Pulmonary artery endothelial cell (primary cell): ENCODE measurements around the gene NAGK. TPM values are rescaled to one million over a fixed set of nuclear protein-coding genes. Genes with fewer than 3 reads are reported as not detected.
"Not testable (repeated sequence)": the region's sequence is repeated elsewhere in the genome, so short reads cannot be mapped to it uniquely, and the experiment has no call there.

ENCODE experiments used
- DNase-seq: peaks from one replicate; pipeline ENCODE4 v3.0.0-alpha.2; 2011; ENCODE audit warnings: low read depth, low spot score
- total RNA-seq: library from RNA; depleted of rRNA; stranded (reverse); fragments of >200 nt; gene quantifications from 2 replicates; pipeline ENCODE4 v1.2.3, GENCODE V29; 2014

NAGK gene
- total RNA-seq, 1 donor from 2014 or later, result 46.0 TPM

- DNase-seq, result not testable (repeated sequence)
These were observed 38.0 kb downstream of the NAGK start for GRCh38 chr2:71106463-71106862.

DNA sequence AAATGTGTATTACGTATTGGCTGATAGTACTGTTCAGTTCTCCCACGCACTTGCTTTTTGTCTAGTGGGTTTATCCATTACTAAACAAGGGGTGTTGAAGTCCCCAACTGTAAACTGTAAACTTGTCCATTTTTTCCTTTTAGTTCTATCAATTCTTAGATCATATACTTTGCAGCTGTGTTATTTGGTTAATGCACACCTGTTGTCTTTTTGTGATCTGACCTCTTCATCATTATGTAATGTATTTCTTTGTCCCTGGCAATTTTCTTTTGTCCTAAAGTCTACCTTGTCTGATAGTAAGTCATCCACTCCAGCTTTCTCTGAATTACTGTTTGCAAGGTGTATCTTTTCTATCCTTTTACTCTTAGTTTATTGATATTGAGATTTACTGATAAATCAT, 39.6 kb downstream of the NAGK start:
- no peak for DNase-seq

DNA sequence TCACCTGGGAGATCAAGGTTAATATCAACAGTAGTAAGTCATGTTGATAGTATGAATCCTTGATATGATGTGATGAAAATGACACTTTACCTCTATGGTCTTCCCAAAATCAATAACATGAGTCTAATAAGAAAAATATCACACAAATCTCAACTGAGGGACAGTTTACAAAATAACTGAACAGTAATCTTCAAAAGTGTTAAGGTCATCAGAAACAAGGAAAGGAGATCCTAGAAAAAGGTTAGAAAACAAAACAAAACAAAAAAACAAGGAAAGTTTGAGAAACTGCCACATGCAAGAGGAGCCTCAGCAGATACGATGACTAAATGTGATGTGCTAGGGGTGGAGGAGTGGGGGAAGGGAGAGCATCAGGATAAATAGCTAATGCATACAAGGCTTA, 45.4 kb downstream of the NAGK start:
- DNase-seq, result no peak

- DNase-seq, result no peak
These were observed 48.6 kb downstream of the NAGK start for GRCh38 chr2:71117063-71117462.

DNA sequence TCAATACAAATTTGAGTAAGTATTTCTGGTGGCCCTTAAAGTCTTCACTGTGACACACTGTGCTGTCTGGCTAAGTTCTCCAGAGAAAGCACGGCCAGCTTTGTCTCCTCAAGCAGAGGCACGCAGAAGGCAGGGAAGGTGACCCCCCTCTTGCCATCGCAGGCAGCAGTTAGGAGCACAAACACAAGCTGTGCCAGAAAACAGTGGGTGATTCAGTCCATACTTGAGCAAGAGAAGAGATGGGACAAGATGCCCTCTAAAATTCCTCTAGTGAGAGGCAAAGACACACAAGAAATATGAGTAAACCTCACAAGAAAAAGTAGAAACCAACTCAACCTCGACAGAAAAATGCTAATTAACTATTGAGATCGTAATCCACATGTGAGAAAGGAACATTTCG, 51.7 kb downstream of the NAGK start:
- DNase-seq, result no peak

GRCh38 chr2:71121479-71121878, 53.0 kb downstream of the NAGK start:
- DNase-seq, result no peak

- DNase-seq, result no peak
These were observed 54.2 kb downstream of the NAGK start for GRCh38 chr2:71122387-71123298.

DNA sequence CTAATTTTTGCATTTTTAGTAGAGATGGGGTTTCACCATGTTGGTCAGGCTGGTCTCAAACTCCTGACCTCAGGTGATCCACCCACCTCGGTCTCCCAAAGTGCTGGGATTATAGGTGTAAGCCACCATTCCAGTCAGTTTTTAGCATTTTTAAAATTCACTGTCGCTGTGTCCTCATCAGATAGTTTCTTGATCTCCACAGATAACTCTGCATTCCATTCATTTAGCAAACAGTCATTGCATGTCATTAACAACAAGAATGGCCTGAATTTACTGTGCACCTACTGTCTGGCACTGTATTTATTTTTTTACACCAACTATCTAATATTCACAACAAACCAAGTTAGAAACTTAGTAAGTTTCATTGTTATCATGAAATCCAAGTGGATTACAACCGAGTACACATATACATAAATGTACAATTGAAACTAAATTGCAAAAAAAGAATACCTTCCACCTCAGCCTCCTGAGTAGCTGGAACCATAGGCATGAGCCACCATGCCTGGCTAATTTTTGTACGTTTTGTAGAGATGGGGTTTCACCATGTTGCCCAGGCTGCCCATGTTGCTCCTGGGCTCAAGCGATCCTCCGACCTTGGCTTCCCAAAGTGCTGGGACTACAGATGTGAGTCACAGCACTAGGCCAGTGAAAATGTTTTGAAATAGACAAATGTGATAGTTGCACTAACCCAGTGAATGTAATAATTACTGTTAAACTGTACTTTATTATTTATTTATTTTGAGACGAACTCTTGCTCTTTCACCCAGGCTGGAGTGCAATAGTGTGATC, 57.3 kb downstream of the NAGK start:
- no peak for DNase-seq

GRCh38 chr2:71126957-71127356, 58.5 kb downstream of the NAGK start:
- no peak for DNase-seq

Other genes with a start within 250 kb of the NAGK start
- not detected in 2 replicates for gene CLEC4F, start 248.0 kb upstream of the NAGK start, total RNA-seq
- not detected in 2 replicates for gene CD207, start 232.8 kb upstream of the NAGK start, total RNA-seq
- 0.26 and 0.35 TPM in 2 replicates for gene VAX2, start 168.1 kb upstream of the NAGK start, total RNA-seq
- gene ATP6V1B1, start 132.7 kb upstream of the NAGK start, total RNA-seq, result not detected in 2 replicates
- 0.14 and 0.20 TPM in 2 replicates for gene ANKRD53, start 90.0 kb upstream of the NAGK start, total RNA-seq
- 28.6 and 54.1 TPM in 2 replicates for gene TEX261, start 73.8 kb upstream of the NAGK start, total RNA-seq
- 8.6 and 9.4 TPM in 2 replicates for gene MCEE, start 61.6 kb downstream of the NAGK start, total RNA-seq
- 20.4 and 24.3 TPM in 2 replicates for gene MPHOSPH10, start 62.0 kb downstream of the NAGK start, total RNA-seq
- 0.40 and 1.2 TPM in 2 replicates for gene PAIP2B, start 158.5 kb downstream of the NAGK start, total RNA-seq